Astrocyte of the cerebellum (primary cell): ENCODE data around the gene IRF8.
A peak's percentile ranks its signal among the peaks of the same experiment; 100 is the strongest.

Experiments used
- DNase-seq: peaks from one replicate; pipeline ENCODE4 v3.0.0-alpha.2; 2011; ENCODE audit warnings: low read depth
- H3K4me3 ChIP-seq: 2 replicates; pipeline ENCODE4 v1.5.1; 2011; ENCODE audit warnings: mild to moderate bottlenecking, low read depth, low read length, moderate library complexity
- in situ Hi-C: cut with HindIII; loops from 2 replicates; pipeline ENCODE4 v1.10.0; 2017; ENCODE audit warnings: low sequenced_read_pairs
- TF ChIP-seq, protein P1 (sequence below): IDR thresholded peaks from 2 replicates; pipeline ENCODE4 v1.5.1; 2012; ENCODE audit warnings: low read length, low read depth, moderate library complexity, mild to moderate bottlenecking; ENCODE audit errors: missing control alignments

The IRF8 gene

DNA sequence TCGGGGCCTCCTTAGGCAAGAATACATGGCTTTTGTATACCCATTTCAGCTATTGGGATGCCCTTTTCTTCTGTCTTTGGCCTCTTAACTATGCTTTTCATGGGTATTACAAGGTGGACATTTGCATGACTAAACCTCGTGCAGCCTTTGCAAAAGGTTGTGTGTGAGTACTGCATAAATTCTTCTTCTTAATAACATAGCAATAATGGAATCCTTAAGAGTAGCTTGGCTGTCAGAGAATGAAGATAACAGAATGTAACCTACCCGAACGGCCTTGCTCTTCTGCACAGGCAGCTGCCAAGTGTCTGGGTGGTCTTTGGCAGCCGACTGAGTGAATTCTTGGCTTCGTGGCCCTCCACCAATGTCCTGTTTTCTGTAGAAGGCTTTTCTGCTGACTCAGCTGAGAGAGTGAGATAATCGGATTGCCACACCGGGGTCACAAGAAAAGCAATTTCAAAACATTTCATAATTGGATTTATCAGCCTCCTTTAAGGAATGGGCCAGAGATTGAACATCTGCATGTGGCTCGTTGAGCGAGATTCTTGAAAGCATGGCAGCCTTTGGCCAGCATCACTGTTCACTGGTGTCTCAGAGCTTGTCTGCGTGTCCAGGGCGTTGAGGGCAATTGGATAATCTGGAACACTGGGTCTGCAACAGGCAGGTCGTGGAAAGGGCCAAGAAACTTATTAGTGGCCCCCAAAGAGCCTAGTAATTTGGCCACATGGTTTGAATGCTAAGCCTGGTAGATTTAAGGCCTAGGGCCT is 13.4 kb downstream of the IRF8 start:
- TF ChIP-seq, protein P1, sequence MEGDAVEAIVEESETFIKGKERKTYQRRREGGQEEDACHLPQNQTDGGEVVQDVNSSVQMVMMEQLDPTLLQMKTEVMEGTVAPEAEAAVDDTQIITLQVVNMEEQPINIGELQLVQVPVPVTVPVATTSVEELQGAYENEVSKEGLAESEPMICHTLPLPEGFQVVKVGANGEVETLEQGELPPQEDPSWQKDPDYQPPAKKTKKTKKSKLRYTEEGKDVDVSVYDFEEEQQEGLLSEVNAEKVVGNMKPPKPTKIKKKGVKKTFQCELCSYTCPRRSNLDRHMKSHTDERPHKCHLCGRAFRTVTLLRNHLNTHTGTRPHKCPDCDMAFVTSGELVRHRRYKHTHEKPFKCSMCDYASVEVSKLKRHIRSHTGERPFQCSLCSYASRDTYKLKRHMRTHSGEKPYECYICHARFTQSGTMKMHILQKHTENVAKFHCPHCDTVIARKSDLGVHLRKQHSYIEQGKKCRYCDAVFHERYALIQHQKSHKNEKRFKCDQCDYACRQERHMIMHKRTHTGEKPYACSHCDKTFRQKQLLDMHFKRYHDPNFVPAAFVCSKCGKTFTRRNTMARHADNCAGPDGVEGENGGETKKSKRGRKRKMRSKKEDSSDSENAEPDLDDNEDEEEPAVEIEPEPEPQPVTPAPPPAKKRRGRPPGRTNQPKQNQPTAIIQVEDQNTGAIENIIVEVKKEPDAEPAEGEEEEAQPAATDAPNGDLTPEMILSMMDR = no peak
- H3K4me3 ChIP-seq = no peak overlapping the region
- DNase-seq = peak; percentile 9
- in situ Hi-C loops = no loop called here

GRCh38 chr16:85913141-85913601 is 14.2 kb downstream of the IRF8 start:
- no peak for DNase-seq
- in situ Hi-C loops = no loop called here
- TF ChIP-seq, protein P1 = no peak
- no peak overlapping the region for H3K4me3 ChIP-seq

DNA sequence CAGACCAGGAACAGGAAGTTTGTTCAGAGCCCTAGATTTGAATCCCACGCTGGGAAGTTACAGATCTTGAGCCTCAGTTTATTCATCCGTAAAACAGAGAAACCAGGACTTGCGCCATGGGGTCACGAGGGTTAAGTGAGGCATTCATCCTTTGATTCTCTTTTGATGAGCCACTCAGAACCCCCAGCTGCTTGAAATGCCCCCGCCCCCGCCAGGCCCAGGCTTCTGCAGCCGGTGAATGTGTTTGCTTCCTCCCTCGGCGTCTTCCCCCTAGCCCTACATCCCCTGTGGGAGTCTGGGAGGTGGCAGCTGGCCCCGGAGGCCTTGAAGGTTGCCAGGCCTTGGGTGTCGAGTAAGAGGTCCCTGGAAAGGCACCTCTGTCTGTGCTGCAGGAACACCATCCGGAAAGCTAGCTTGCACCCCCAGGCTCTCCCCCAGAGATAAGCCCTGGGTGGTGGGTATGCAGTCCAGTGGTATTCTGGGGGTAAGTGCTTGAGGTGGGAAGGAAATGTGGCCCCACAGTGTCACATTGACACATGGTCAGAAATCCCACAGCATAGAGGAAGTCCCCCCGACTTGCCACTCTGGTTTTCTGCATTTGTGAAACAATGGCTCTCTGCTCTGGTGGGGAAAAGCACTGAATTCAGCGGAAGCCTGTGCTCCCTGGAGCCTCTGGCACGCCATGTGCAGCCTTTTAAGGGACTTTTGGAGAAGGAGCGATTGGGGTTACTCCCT is 14.9 kb downstream of the IRF8 start:
- no peak for DNase-seq
- in situ Hi-C loops = no loop called here
- H3K4me3 ChIP-seq = no peak overlapping the region
- TF ChIP-seq, protein P1 = no peak

DNA sequence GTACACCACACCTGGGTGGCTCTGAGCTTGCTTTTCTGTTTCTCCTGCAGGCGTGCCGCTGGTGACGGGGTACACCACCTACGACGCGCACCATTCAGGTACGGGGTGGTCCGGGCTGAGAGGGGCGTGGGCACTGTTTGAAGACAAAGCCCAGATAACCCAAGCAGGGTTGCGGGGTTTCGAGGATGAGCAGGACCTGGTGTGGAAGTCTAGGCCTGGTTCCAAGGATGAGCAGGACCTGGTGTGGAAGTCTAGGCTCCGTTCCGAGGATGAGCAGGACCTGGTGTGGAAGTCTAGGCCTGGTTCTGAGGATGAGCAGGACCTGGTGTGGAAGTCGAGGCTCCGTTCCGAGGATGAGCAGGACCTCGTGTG is 15.4 kb downstream of the IRF8 start:
- DNase-seq = no peak
- in situ Hi-C loops = no loop called here
- TF ChIP-seq, protein P1 = no peak

DNA sequence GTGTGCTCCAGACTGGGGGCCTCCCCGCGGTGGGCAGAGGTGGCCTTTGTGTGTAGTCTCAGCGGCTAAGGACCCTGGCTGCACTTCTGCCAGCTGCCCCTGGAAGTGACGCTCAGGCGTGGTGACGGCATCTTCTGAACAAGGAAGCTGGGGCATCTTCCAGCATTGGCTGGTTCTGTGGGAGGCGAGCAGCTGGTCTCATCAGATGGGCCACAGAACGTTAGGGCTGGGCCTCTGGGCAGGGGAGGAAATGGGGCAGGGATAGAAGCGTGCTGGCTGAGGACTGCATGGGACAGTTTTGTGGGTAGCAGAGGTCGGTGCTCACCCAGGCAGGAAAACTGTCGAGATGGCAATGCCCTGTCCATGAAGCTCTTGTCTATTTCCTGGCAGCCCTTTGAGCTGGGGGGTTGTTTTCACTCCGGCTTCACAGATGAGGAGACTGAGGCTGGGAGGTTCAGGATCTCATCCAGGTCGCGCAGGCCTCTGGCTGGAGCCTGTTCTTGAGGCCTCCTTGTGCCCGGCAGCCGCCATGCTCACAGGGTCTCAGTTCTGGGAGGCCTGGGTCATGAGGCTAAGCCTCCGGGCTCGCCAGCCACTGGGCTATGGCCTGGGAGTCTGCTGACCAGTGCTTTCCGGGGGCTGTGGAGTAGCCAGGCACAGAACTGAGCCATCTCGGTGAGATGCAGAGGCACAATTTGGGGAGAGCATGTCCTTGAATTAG is 16.3 kb downstream of the IRF8 start:
- DNase-seq = no peak
- in situ Hi-C loops = no loop called here
- no peak overlapping the region for H3K4me3 ChIP-seq
- TF ChIP-seq, protein P1 = no peak

More for the DNA sequence above, 15.4 kb downstream of the IRF8 start:
- H3K4me3 ChIP-seq = no peak overlapping the region

DNA sequence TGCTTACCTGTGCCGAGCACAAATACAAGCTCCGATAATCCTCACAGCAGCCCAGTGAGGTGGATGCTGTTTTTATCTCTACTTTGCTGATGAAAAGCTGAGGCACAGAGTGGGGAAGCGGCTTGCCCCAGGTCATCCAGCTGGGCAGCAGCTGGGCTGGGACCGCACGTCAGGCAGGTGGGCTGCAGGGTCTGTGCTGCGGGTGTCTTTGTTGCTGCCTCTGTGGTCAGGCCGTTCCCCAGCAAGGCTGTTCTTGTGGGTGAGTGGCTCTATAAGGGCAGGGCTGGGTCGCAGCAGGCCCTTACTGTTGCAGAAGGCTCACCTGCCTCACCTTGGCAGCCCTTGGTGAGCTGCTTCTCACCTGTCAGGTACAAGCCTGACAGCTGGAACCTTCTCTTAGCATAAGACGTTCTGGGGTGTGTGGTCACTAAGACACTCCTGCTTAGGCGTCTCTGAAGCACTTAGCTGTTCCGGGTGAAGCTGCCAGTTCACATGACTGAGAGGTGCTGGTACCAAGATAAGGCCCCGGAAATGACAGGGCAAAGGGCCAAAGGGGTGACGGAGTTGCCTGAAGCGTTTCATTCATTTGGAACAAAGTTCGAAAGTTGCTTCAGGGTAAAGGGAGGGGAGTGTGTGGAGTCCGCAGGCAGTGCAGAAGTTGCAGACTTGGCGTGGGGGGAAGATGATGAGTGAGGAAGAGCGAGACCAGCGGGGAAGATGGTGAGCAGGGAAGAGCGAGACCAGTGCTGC is 17.4 kb downstream of the IRF8 start:
- in situ Hi-C loops = no loop called here
- TF ChIP-seq, protein P1 = no peak
- DNase-seq = no peak
- no peak overlapping the region for H3K4me3 ChIP-seq
